Activated CD4-positive, alpha-beta T cell treated with anti-CD3 and anti-CD28 coated beads for 36 hours (primary cell): ENCODE measurements around the gene RNF224. TPM values are rescaled to one million over a fixed set of nuclear protein-coding genes. Genes with fewer than 3 reads are reported as not detected.

Source experiments
- ATAC-seq: fragments of 200-7000 bp; cut with Tn5 transposase; one replicate; pipeline ENCODE4 v1.10.0; 2021; ENCODE audit warnings: mild to moderate bottlenecking, moderate library complexity
- CTCF ChIA-PET: fragments of 350-600 bp; sonication (Branson Sonifier 250); formaldehyde crosslinking; loops from one replicate; lab custom pipeline; 2021; ENCODE audit warnings: antibody characterized with exemption; lab: Charles Lee
- POLR2A ChIA-PET: fragments of 350-600 bp; sonication (Branson Sonifier 250); formaldehyde crosslinking; loops from one replicate; lab custom pipeline; 2021; ENCODE audit warnings: antibody characterized with exemption, inconsistent platforms; lab: Charles Lee
- DNase-seq: peaks from one replicate; pipeline ENCODE4 v3.0.0-alpha.2; 2020
- H3K27ac Mint-ChIP-seq: one replicate; pipeline ENCODE4 v1.8.0; 2021; ENCODE audit warnings: mixed read lengths
- H3K27me3 Mint-ChIP-seq: one replicate; pipeline ENCODE4 v1.8.0; 2021; ENCODE audit warnings: mixed read lengths
- H3K36me3 Mint-ChIP-seq: one replicate; pipeline ENCODE4 v1.8.0; 2021; ENCODE audit warnings: low read depth, mixed read lengths
- H3K4me1 Mint-ChIP-seq: one replicate; pipeline ENCODE4 v1.8.0; 2021; ENCODE audit warnings: mixed read lengths
- H3K4me3 Mint-ChIP-seq: one replicate; pipeline ENCODE4 v1.8.0; 2021; ENCODE audit warnings: mild to moderate bottlenecking, moderate library complexity, mixed read lengths
- H3K9me3 Mint-ChIP-seq: one replicate; pipeline ENCODE4 v1.8.0; 2021; ENCODE audit warnings: low read depth, mixed read lengths
- intact Hi-C, 2 experiments: fragments of 100-400 bp; cut with DNase I in 1 of 2; cut with micrococcal nuclease in 1 of 2; formaldehyde crosslinking; loops; one replicate each; pipeline versions ENCODE4 v1.14.2 to v1.15.1; 2022 to 2024; cut with DNase I, micrococcal nuclease
- total RNA-seq, 2 experiments: library from RNA; stranded (reverse); gene quantifications; one replicate each; pipeline ENCODE4 v1.2.3, GENCODE V29; 2021

Gene RNF224
- total RNA-seq, 2 experiments from 2014 or later = not detected

GRCh38 chr9:137269231-137269772, 42.0 kb downstream of the RNF224 start:
- POLR2A ChIA-PET = no interaction called here
- no peaks in the 10 kb centered on the region for H3K9me3 Mint-ChIP-seq
- intact Hi-C loops = no loop called here
- H3K4me1 Mint-ChIP-seq = peaks cover 8% of the 10 kb centered on the region
- ATAC-seq = no peak
- no peak overlapping the region for H3K4me3 Mint-ChIP-seq
- no peaks in the 10 kb centered on the region for H3K27me3 Mint-ChIP-seq
- no peak for DNase-seq
- no peak overlapping the region for H3K27ac Mint-ChIP-seq
- H3K36me3 Mint-ChIP-seq = peaks cover 35% of the 10 kb centered on the region
- CTCF ChIA-PET = interaction anchor here (0.7 to 0.8 kb wide), 2 partner anchors 13 to 163 kb away, joined by 3 read pairs; no protein-coding TSS in a partner anchor

DNA sequence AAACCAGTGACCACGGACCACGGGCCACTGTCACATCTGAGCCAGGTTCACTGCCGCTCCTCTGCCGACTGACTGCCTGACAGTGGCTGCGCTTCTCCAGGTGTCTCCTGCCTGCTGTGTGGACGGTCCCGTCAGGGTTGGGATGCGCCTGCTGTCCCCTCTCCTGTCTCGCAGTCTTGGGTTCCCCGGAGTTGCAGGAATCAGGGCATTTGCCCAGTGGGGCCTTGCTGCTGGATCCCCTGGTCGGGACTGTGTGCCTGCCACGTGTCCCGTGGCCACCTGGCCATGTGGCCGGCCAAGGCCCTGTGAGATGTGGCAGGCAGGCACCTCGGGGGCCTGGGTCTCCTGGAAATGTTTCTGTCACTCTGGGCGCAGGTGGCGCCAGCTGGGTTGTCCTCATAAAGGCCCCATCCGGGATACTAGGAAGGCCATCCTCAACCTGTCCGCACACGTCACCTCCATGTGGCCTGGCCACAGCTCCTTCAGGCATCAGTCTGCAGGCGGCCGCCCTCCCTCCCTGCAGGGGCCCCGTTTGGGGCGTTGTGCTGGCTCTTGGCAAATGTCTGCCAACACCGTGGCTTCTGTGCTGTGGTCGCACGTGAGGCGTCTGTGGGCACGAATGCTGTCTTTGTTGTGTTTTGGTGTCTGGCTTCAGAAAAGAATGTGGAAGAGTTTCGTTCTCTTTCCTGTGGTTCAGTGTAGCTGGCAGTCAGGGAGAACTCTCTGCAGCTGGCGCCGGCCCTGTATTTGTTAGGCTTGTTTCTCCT, 43.8 kb downstream of the RNF224 start:
- intact Hi-C loops = no loop called here

DNA sequence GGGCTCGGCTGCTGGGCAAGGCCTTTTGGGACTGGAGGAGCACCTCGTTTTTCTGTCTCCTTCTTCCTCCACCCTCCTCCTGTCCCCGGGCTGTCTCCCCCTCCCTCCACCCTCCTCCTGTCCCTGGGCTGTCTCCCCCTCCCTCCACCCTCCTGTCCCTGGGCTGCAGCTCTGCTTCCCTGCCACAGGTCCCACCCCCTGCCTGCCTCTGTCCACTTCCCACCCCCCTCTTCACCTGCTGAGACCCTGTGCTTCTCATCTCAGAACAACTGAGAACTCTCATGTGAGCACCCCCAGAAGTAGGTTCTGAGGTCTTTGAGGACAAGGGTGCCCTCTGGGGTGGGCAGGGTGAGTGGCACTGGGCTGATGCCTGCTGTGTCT, 44.4 kb downstream of the RNF224 start:
- H3K9me3 Mint-ChIP-seq = no peaks in the 10 kb centered on the region
- DNase-seq (no peak), ATAC-seq (no peak)
- no peaks in the 10 kb centered on the region for H3K27me3 Mint-ChIP-seq
- CTCF ChIA-PET = no interaction called here
- no peak overlapping the region for H3K27ac Mint-ChIP-seq
- peaks cover 9% of the 10 kb centered on the region for H3K4me1 Mint-ChIP-seq
- no peak overlapping the region for H3K4me3 Mint-ChIP-seq
- intact Hi-C loops = no loop called here
- peaks cover 33% of the 10 kb centered on the region for H3K36me3 Mint-ChIP-seq
- POLR2A ChIA-PET = no interaction called here

More for the DNA sequence above, 43.8 kb downstream of the RNF224 start:
- Mint-ChIP-seq H3K4me3 (no peak overlapping the region), H3K27ac (no peak overlapping the region), H3K36me3 (peaks cover 33% of the 10 kb centered on the region), H3K4me1 (peaks cover 8% of the 10 kb centered on the region), H3K9me3 (no peaks in the 10 kb centered on the region), H3K27me3 (no peaks in the 10 kb centered on the region)
- DNase-seq (peak; percentile 54), ATAC-seq (peak; percentile 38)
- POLR2A ChIA-PET = no interaction called here
- CTCF ChIA-PET = no interaction called here

- no peak overlapping the region for H3K27ac Mint-ChIP-seq
- DNase-seq (no peak), ATAC-seq (no peak)
- H3K27me3 Mint-ChIP-seq = no peaks in the 10 kb centered on the region
- POLR2A ChIA-PET = no interaction called here
- peaks cover 28% of the 10 kb centered on the region for H3K36me3 Mint-ChIP-seq
- no peaks in the 10 kb centered on the region for H3K9me3 Mint-ChIP-seq
- H3K4me1 Mint-ChIP-seq = peaks cover 14% of the 10 kb centered on the region
- CTCF ChIA-PET = no interaction called here
- intact Hi-C loops = no loop called here
- no peak overlapping the region for H3K4me3 Mint-ChIP-seq
These were observed 45.2 kb downstream of the RNF224 start for GRCh38 chr9:137272241-137273094.

- no peak overlapping the region for H3K27ac Mint-ChIP-seq
- no peaks in the 10 kb centered on the region for H3K27me3 Mint-ChIP-seq
- H3K36me3 Mint-ChIP-seq = peaks cover 24% of the 10 kb centered on the region
- intact Hi-C loops = no loop called here
- ChIA-PET CTCF (no interaction called here), POLR2A (no interaction called here)
- no peak for DNase-seq
- H3K9me3 Mint-ChIP-seq = no peaks in the 10 kb centered on the region
- H3K4me1 Mint-ChIP-seq = peaks cover 15% of the 10 kb centered on the region
- ATAC-seq = no peak
- no peak overlapping the region for H3K4me3 Mint-ChIP-seq
These were observed 45.8 kb downstream of the RNF224 start for GRCh38 chr9:137273095-137273490.

DNA sequence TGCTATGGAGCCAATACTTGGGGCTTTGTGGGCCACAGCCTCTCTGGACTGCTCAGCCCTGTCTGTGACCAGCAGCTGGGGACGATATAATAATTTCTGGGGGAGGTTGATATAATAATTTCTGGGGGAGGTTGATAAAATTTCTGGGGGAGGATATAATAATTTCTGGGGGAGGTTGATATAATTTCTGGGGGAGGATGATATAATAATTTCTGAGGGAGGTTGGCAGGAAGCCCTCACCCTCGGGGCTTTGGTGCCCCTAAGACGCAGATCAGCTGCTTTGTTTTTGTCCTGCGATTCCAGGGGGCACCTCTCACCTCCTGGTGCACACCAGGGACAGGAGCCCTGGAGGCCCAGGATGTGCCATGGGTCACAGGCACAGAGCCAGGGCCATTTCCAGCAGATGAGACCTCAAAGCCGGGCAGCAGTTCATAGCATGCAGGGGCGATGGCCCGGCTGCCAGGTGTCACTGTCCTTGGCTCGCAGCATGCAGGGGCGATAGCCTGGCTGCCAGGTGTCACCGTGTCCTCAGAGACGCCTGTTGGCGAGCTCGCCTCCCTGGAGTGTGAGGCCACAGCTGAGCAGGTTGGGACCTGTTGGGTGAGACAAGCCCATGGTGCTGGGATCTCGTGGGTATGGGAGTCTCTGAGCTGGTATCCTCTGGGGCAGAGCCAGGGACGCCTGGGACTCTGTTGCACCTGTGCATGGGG, 46.5 kb downstream of the RNF224 start:
- POLR2A ChIA-PET = no interaction called here
- no peak overlapping the region for H3K27ac Mint-ChIP-seq
- intact Hi-C loops = no loop called here
- CTCF ChIA-PET = interaction anchor here (1.0 kb wide), 1 partner anchor 37 kb away, joined by 4 read pairs; no protein-coding TSS in a partner anchor
- H3K9me3 Mint-ChIP-seq = no peaks in the 10 kb centered on the region
- H3K4me3 Mint-ChIP-seq = no peak overlapping the region
- peaks cover 15% of the 10 kb centered on the region for H3K4me1 Mint-ChIP-seq
- peaks cover 19% of the 10 kb centered on the region for H3K36me3 Mint-ChIP-seq
- H3K27me3 Mint-ChIP-seq = no peaks in the 10 kb centered on the region
- no peak for DNase-seq
- ATAC-seq = no peak

- no peak for DNase-seq
- Mint-ChIP-seq H3K27ac (no peak overlapping the region), H3K9me3 (no peaks in the 10 kb centered on the region), H3K4me3 (no peak overlapping the region), H3K36me3 (peaks cover 8% of the 10 kb centered on the region), H3K27me3 (no peaks in the 10 kb centered on the region), H3K4me1 (peaks cover 15% of the 10 kb centered on the region)
- POLR2A ChIA-PET = no interaction called here
- CTCF ChIA-PET = no interaction called here
- intact Hi-C loops = no loop called here
- no peak for ATAC-seq
These were observed 47.9 kb downstream of the RNF224 start for GRCh38 chr9:137275203-137275587.

- Mint-ChIP-seq H3K27ac (no peak overlapping the region), H3K4me1 (peaks cover 15% of the 10 kb centered on the region), H3K9me3 (no peaks in the 10 kb centered on the region), H3K27me3 (no peaks in the 10 kb centered on the region), H3K36me3 (peaks cover 8% of the 10 kb centered on the region), H3K4me3 (no peak overlapping the region)
- intact Hi-C loops = no loop called here
- POLR2A ChIA-PET = no interaction called here
- no peak for ATAC-seq
- CTCF ChIA-PET = no interaction called here
- no peak for DNase-seq
These were observed 48.5 kb downstream of the RNF224 start for GRCh38 chr9:137275588-137276472.

- ChIA-PET POLR2A (interaction anchor here (1.0 kb wide), 1 partner anchor 181 kb away, joined by 3 read pairs; no protein-coding TSS in a partner anchor), CTCF (interaction anchor here (0.5 to 1.4 kb wide), 2 partner anchors 10 to 425 kb away, joined by 3 to 5 read pairs; no protein-coding TSS in a partner anchor)
- H3K9me3 Mint-ChIP-seq = no peaks in the 10 kb centered on the region
- peak overlapping the region; percentile 32 for H3K4me3 Mint-ChIP-seq
- H3K27me3 Mint-ChIP-seq = no peaks in the 10 kb centered on the region
- intact Hi-C loops = no loop called here
- H3K4me1 Mint-ChIP-seq = peaks cover 8% of the 10 kb centered on the region
- H3K36me3 Mint-ChIP-seq = peaks cover 4% of the 10 kb centered on the region
- H3K27ac Mint-ChIP-seq = no peak overlapping the region
- DNase-seq (no peak), ATAC-seq (peak; percentile 2)
These were observed 49.4 kb downstream of the RNF224 start for GRCh38 chr9:137276473-137277328.
